K562 treated with DMSO at 1 percent for 4 hours (cell line): ENCODE measurements around the gene RAI2. TPM values are rescaled to one million over a fixed set of nuclear protein-coding genes. Genes with fewer than 3 reads are reported as not detected.

Source experiments
- total RNA-seq: library from RNA; unstranded; fragments of 300-600 nt; gene quantifications from 2 replicates; pipeline ENCODE4 v1.2.3, GENCODE V29; 2022; ENCODE audit not compliant: insufficient read depth

The RAI2 gene
- total RNA-seq = not detected in 2 replicates

DNA sequence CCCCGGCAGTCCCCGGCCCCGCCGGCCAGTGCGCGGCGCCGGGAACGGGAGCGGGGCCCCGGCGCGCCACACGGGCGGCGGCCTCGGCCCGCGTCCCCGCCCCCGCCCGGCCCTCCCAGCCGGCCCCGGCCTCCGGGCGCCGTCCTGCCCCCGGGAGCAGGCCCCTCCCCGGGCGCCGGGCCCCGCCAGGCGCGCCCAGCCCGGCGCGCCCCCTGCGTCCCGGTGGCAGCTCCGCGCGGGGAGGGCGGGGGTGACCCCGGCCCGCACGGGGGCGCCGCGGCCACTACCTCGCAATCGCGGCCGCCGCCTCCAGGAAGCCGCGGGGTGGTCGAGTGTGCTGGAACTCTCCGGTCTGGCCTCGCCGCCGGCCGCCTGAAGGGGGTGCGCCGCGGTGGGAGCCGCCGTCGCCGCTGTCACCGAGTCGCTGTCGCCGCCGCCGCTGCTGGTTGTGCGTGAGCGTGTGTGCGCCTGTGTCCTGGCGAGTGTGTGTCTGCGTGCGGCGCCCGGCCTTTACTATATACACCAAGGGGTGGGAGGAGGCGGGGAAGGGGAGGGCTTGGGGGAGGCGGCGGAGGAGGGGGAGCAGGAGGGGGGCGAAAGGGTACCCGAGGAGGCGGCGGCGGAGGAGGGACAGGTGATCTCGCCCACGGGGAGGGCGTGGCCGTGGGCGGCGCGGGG is at the start of gene RAI2:
Gene RAI2 (minus strand): TSS at position 488 of the 678 bp plus-strand sequence. CDS start 59,288 bp downstream, outside the sequence.

Other genes starting within 250 kb of the RAI2 start
- gene SCML1, start 123.8 kb downstream of the RAI2 start, total RNA-seq = not detected in 2 replicates